ENCODE measurements around the gene IL22RA2. TPM values are rescaled to one million over a fixed set of nuclear protein-coding genes. Genes with fewer than 3 reads are reported as not detected.

The IL22RA2 gene
- total RNA-seq, 1 donor from 2014 or later, result not detected

DNA sequence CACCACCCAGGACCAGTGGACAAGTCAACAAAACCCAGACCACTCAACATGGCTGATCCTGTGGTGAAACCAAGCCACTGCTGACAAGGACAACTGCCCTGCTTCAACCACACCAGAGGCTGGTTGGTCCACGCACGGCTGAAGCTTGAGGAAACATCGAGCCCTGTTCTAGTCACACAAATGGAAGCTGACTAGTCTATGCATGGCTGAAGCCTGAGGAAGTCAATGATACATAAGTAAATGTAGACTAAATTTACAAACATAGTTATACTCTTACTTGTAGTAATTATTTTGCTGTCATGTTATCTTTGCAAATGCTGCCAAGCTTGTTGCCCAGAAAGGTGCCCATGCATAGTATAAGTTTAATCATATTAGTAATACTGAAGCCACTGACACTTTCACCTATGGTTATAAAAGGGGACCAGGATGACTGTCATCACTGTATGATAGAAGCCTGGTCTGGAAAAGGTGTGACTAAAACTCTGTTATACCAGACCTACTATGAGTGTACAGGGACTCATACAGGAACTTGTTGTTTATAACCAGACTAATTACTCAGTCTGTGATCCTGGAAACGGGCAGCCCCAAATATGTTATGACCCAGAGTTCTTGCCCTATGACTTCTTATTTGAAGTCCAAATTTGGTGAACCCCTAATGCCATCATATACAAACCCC lies 5.6 kb downstream of the IL22RA2 start:
- TF ChIP-seq, protein P1, sequence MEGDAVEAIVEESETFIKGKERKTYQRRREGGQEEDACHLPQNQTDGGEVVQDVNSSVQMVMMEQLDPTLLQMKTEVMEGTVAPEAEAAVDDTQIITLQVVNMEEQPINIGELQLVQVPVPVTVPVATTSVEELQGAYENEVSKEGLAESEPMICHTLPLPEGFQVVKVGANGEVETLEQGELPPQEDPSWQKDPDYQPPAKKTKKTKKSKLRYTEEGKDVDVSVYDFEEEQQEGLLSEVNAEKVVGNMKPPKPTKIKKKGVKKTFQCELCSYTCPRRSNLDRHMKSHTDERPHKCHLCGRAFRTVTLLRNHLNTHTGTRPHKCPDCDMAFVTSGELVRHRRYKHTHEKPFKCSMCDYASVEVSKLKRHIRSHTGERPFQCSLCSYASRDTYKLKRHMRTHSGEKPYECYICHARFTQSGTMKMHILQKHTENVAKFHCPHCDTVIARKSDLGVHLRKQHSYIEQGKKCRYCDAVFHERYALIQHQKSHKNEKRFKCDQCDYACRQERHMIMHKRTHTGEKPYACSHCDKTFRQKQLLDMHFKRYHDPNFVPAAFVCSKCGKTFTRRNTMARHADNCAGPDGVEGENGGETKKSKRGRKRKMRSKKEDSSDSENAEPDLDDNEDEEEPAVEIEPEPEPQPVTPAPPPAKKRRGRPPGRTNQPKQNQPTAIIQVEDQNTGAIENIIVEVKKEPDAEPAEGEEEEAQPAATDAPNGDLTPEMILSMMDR (IDR thresholded peaks at IDR 0.05; ENCODE audit: unreplicated experiment), result no peak
- DNase-seq (ENCODE audit: low spot score), result no peak
- H3K36me3 Mint-ChIP-seq (ENCODE audit: low read depth, unreplicated experiment), result peaks cover 19% of the 10 kb centered on the region
- peaks cover 4% of the 10 kb centered on the region for H3K27me3 Mint-ChIP-seq (ENCODE audit: unreplicated experiment)
- peaks cover 16% of the 10 kb centered on the region for H3K9me3 Mint-ChIP-seq (ENCODE audit: unreplicated experiment)
- peak overlapping the region; percentile 30 for H3K27ac Mint-ChIP-seq (ENCODE audit: unreplicated experiment)
- H3K4me1 Mint-ChIP-seq (ENCODE audit: unreplicated experiment), result peaks cover 4% of the 10 kb centered on the region
- H3K4me3 Mint-ChIP-seq (ENCODE audit: unreplicated experiment), result no peak overlapping the region

DNA sequence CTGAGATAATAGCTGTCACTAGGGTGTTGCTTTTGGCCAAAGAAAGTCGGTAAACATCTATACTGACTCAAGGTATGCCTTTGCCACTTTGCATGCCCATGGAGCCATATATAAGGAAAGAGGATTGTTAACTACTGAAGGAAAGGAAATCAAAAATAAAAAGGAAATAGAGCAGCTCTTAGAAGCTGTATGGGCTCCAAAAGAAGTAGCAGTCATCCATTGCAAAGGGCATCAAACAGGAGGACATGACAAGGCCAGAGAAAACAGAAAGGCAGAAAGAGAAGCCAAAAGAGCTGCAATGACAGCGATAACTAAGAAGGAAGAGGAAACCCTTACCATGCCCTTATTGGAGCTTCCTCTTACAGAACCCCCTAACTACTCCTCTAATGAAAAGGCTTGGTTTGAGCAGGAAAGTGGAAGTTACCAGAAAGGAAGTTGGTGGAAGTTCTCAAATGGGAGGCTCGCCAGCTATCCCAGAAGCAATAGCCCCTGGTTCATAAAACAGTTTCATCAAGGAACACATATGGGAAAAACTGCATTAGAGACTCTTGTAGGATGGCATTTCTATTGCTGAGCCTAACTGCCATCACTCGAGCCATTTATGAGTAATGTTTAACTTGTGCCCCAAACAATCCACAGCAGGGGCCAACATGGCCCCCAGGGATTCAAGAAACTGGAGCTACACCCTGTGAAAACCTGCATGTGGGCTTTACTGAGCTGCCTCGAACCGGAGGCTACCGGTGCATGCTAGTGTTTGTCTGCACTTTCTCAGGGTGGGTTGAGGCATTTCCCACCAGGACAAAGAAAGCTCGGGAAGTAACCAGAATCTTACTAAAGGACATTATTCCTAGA lies 7.0 kb downstream of the IL22RA2 start:
- TF ChIP-seq, protein P1 (IDR thresholded peaks at IDR 0.05; ENCODE audit: unreplicated experiment), result no peak

DNA sequence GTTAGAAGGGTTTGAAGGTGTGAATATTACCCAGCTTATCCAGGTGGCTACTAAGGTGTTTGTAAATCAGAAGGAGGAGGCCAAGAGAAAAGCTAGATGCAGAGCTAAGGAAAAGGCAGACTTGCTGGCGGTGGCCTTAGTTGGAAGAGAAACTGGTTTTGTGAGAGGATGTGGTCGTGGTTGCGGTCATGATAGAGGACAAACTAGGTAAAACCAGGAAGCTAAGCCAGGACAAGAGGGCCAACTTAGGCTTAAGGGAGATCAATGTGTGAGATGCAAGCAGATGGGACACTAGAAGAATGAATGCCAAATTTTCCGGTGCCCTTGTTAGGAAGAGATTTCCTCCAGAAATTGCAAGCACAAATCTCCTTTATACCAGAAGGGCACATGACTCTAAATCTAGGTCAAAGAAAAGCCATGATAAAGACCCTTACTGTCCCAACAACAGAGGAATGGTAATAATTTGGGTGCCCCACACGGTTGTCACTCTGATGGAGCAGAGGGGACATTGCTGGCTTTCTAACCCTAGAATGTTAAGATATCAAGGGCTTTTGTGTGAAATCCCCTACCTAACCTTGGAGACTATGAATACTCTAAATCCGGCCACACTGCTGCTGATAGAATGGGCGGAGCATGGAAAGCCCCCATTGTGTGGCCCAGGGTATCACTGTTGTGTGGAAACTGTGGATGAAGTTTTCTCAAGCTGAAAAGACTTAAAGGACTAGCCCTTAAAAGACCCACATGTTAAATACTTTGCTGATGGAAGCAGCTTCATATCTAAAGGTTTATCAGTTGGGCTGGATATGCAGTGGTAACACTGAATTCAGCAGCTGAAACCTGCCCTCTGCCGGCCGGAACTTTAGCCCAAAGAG lies 7.8 kb downstream of the IL22RA2 start:
- DNase-seq (ENCODE audit: low spot score), result no peak
- Mint-ChIP-seq H3K36me3 (ENCODE audit: low read depth, unreplicated experiment) (peaks cover 23% of the 10 kb centered on the region), H3K27ac (ENCODE audit: unreplicated experiment) (no peak overlapping the region), H3K9me3 (ENCODE audit: unreplicated experiment) (peaks cover 19% of the 10 kb centered on the region), H3K4me1 (ENCODE audit: unreplicated experiment) (peaks cover 4% of the 10 kb centered on the region), H3K27me3 (ENCODE audit: unreplicated experiment) (peaks cover 4% of the 10 kb centered on the region), H3K4me3 (ENCODE audit: unreplicated experiment) (no peak overlapping the region)
- TF ChIP-seq, protein P1 (IDR thresholded peaks at IDR 0.05; ENCODE audit: unreplicated experiment), result no peak

More for the DNA sequence above, 7.0 kb downstream of the IL22RA2 start:
- DNase-seq (ENCODE audit: low spot score), result no peak
- H3K9me3 Mint-ChIP-seq (ENCODE audit: unreplicated experiment), result peaks cover 19% of the 10 kb centered on the region
- peak overlapping the region; percentile 3 for H3K4me3 Mint-ChIP-seq (ENCODE audit: unreplicated experiment)
- H3K27ac Mint-ChIP-seq (ENCODE audit: unreplicated experiment), result no peak overlapping the region
- peaks cover 4% of the 10 kb centered on the region for H3K27me3 Mint-ChIP-seq (ENCODE audit: unreplicated experiment)
- peaks cover 4% of the 10 kb centered on the region for H3K4me1 Mint-ChIP-seq (ENCODE audit: unreplicated experiment)
- peaks cover 23% of the 10 kb centered on the region for H3K36me3 Mint-ChIP-seq (ENCODE audit: low read depth, unreplicated experiment)

DNA sequence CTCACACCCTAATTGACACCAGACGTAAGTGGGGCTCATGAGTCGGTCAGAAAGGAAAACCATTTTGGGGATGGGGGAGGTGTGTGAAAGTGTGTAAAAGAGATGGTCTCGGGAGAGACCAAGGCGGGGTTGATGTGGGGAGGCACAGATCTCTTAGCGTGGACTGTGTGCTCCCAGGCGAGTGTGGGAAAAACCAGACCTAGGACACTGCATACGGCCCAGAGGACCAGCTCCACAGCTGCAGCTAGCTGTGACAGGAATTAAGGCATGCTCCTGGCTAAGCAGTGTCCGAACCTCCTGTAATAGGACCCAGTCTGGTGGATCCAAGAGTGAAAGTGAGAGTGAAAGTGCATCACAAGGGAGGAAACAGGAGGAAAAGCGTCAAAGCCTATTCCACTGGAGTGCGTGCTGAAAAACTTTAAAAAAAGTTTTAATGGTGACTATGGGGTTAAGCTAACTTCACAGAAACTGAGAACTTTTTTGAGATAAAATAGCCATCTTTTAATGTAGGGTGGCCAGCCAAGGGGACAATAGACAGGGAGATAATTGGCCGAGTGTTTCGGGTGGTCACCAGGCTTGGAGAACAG lies 9.6 kb downstream of the IL22RA2 start:
- peaks cover 4% of the 10 kb centered on the region for H3K4me1 Mint-ChIP-seq (ENCODE audit: unreplicated experiment)
- H3K27ac Mint-ChIP-seq (ENCODE audit: unreplicated experiment), result no peak overlapping the region
- TF ChIP-seq, protein P1 (IDR thresholded peaks at IDR 0.05; ENCODE audit: unreplicated experiment), result no peak
- peaks cover 19% of the 10 kb centered on the region for H3K9me3 Mint-ChIP-seq (ENCODE audit: unreplicated experiment)
- peak overlapping the region; percentile 56 for H3K4me3 Mint-ChIP-seq (ENCODE audit: unreplicated experiment)
- DNase-seq (ENCODE audit: low spot score), result no peak
- H3K27me3 Mint-ChIP-seq (ENCODE audit: unreplicated experiment), result peaks cover 4% of the 10 kb centered on the region
- peaks cover 23% of the 10 kb centered on the region for H3K36me3 Mint-ChIP-seq (ENCODE audit: low read depth, unreplicated experiment)

All from endothelial cell (in vitro differentiated cells).